IPS DF 4.7 (cell line): ENCODE results near the gene CD69.

Experiments
- DNase-seq: peaks from one replicate; pipeline ENCODE4 v3.0.0-alpha.2; 2013; ENCODE audit warnings: low spot score; ENCODE audit errors: extremely low read depth

CD69 gene

DNA sequence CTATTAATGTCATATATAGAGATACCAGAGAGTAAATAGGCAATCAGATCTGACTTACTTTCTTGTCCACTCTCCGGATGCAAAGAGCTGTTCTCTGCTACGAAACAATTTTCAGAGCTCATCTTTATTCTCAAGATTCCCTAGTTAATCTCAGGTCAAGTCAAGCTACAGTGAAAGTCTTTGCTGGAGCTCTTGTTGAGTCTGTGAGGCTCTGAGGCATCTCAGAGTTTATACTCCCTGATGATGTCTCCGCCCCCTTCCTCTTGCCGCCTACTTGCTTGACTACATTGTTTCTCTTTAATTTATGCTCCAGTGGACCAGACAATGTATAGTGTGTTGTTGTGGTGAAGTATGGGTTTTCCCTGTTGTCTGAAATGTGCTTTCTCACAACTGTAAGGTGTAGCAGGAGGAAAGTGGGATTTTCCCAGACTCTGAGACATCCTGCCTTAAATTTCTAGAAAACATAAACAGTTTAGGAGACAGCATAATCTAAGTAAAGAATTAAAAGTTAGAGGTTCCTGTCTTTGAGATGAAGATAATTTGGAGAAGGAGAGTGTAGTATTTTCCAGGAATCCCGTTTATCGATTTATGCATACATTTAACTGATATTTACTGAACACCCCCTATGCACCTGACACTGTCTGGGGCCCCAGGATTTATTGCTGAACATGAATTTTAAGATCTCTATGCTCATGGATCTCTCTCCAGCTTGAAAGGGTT, at the start of gene CD69:
Gene CD69 (minus strand): TSS at position 203 of the 720 bp plus-strand sequence. CDS start 81 bp downstream, at position 122.
- no peak for DNase-seq

DNA sequence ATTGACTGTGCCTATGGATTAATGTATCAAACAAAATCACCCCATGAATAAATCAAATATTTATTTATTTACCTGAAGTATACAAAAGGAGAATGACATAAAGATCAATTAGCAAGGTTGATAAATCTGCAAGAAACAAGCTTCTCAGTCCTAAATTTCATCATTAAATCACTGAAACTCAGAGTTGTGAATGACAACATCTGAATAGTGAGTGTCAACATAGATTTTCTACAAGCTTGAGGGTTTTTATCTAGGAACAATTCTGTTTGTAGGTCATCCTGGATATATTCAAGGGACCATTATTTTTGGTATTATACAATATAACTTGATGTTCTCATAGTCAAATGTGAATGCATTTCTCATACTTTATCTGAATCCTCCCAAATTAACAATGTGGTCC, 49.2 kb upstream of the CD69 start:
- DNase-seq: no peak

GRCh38 chr12:9809338-9809737, 48.6 kb upstream of the CD69 start:
- DNase-seq: no peak

DNA sequence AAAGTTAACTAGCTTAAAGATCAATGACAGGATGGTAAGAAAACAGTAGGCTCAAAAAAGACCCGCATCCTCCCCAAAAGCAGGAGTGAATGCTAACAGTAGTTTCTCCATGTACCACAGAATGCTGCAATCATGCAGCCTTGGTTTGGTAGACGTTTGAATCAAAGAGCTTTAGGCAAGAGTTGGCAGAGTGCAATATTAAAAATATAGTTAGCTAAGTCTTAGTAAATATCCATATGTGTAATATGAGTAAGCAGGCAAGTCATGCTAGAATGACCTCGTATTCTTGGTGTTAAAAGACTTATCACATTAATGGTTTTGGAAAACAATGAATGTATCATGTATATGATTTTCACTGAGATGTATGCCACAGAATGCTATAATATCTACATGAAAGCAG, 47.8 kb upstream of the CD69 start:
- no peak for DNase-seq

DNA sequence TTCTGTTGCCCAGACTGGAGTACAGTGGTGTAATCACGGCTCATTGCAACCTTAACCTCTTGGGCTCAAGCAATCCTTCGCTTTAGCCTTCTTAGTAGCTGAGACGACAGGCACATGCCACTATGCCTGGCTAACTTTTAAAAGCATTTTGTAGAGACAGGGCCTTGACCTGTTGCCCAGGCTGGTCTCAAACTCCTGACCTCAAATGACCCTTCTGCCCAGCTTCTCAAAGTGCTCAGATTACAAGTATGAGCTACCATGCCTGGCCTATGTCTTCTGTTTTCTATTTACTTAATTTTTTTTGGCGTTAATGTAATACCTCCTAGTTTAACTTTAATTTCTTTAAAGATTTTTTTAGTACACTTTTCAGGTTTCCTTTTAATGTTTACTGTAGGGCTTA, 46.0 kb upstream of the CD69 start:
- no peak for DNase-seq

- no peak for DNase-seq
Measured at GRCh38 chr12:9805883-9806282, 45.2 kb upstream of the CD69 start.

DNA sequence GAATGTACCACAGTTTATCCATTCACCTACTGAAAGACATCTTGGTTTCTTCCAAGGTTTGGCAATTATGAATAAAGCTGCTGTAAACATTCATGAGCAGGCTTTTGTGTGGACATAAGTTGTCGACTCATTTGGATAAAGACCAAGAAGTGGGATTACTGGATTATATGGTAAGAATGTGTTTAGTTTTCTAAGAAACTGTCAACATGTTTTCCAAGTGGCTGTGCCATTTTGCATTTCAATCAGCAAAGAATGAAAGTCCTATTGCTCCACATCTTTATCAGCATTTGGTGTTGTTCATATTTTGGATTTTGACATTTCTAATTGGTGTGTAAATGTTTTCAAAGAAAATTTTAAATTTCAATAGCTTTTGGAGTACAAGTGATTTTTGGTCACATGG, 39.3 kb upstream of the CD69 start:
- DNase-seq: no peak

- peak; percentile 93 for DNase-seq
Measured at GRCh38 chr12:9797722-9798619, 37.3 kb upstream of the CD69 start.

GRCh38 chr12:9796971-9797370, 36.3 kb upstream of the CD69 start:
- DNase-seq: no peak

- DNase-seq: no peak
Measured at GRCh38 chr12:9796346-9796745, 35.6 kb upstream of the CD69 start.

- DNase-seq: no peak
Measured at GRCh38 chr12:9795945-9796344, 35.2 kb upstream of the CD69 start.

- no peak for DNase-seq
Measured at GRCh38 chr12:9794484-9795093, 33.9 kb upstream of the CD69 start.

GRCh38 chr12:9793779-9794395, 33.2 kb upstream of the CD69 start:
- no peak for DNase-seq

DNA sequence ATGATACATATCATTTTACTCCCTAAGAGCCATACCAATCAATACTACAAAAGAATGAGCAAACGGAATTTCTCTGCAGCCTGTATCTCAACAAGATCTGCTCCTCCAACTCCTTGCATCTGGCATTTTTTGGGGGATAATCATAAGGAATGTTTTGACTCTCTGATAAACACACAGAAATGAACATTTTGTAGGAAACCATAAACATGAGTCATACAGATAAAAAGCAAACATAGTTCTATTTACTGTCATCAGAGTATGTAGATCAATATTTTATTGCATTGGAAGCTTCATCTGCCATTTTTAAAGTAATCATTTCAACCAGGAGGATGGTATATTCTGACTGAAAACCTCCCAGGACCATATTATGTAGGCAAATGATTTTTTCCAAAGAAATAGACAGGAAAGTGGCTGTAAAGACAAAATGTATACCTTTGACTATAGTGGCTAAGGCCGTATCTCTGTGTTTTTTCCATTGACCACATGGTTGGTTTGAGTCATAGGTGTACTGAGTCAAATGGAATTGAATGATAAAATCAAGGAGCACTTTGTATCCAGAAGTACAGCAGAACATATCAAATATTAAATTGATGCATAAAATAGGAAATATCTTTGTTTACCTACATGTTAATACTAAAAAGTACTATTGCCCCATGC, 32.4 kb upstream of the CD69 start:
- no peak for DNase-seq

DNA sequence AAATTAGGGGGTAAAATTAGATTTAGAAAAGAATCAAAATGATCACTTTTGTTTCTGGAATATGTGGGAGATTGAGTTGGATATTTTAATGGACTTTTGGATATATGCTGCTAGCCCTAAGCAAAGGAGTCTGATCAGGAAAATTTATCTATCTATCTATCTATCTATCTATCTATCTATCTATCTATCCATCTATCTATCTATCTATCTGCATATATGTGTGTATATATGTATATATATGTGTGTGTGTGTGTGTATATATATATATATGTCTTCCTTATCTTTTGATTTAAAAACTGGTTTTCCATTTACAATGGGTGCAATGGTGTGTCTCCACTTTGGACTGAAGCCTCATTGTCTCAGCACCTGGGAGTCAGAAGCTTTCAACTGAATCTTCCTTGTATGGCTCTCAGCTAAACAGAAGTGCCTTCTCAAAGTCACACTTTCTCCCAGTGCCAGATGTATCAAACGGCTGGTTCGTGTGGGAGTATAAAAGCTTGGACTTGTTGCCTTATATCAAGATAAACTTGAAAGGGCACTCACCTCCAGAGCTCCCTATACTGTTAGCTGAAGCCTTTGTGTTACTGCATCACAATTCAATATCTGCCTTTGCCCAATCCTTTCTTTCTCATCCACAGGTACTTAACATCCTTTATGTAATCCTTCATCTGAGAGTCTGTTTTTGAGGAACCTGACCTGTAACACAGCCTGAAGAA, 31.6 kb upstream of the CD69 start:
- no peak for DNase-seq

- no peak for DNase-seq
Measured at GRCh38 chr12:9786726-9787717, 26.3 kb upstream of the CD69 start.

DNA sequence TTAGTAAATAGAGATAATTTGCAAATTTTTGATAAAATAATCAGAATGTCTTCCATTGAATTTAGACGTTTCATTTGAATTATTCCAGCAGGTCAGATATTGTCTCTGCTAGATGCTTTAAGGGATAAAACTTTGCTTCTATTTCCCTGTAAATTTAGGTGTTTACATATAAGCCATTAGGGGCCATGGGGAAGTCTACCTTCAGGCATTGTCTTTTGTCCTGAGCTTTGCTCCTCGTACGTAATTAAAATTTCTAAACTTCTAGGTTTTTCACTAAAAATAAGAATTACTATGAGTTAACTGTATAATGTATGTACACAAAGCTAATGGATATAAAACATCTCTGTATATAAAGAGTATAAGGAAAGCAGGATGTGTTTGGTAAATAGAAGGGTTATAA, 24.1 kb upstream of the CD69 start:
- no peak for DNase-seq

GRCh38 chr12:9784326-9784725, 23.6 kb upstream of the CD69 start:
- no peak for DNase-seq
